HEK293 (cell line): ENCODE measurements around the gene MAMDC2.
"Not testable (repeated sequence)": the region's sequence is repeated elsewhere in the genome, so short reads cannot be mapped to it uniquely, and the experiment has no call there.

Experiments used
- ZBTB1 ChIP-seq: fragments of 450-650 bp; formaldehyde crosslinking; IDR thresholded peaks from 2 replicates; pipeline ENCODE4 v1.5.1; 2016; ENCODE audit warnings: missing biosample characterization, missing genetic modification characterization
- ZNF121 ChIP-seq: fragments of 450-650 bp; formaldehyde crosslinking; IDR thresholded peaks from 2 replicates; pipeline ENCODE4 v1.5.1; 2016; ENCODE audit warnings: missing biosample characterization, missing genetic modification characterization
- ZNF2 ChIP-seq: fragments of 450-650 bp; formaldehyde crosslinking; IDR thresholded peaks from 2 replicates; pipeline ENCODE4 v1.5.1; 2016; ENCODE audit warnings: missing biosample characterization, missing genetic modification characterization
- ZNF776 ChIP-seq: fragments of 450-650 bp; formaldehyde crosslinking; IDR thresholded peaks from 2 replicates; pipeline ENCODE4 v1.5.0; 2017; ENCODE audit warnings: missing biosample characterization, missing genetic modification characterization, borderline replicate concordance
- TF ChIP-seq, protein P1 (sequence below): fragments of 450-650 bp; formaldehyde crosslinking; IDR thresholded peaks from 2 replicates; pipeline ENCODE4 v1.5.1; 2016; ENCODE audit warnings: missing biosample characterization, missing genetic modification characterization
- TF ChIP-seq, protein P2 (sequence below): fragments of 450-650 bp; formaldehyde crosslinking; IDR thresholded peaks from 2 replicates; pipeline ENCODE4 v1.5.1; 2016; ENCODE audit warnings: missing biosample characterization, missing genetic modification characterization

DNA sequence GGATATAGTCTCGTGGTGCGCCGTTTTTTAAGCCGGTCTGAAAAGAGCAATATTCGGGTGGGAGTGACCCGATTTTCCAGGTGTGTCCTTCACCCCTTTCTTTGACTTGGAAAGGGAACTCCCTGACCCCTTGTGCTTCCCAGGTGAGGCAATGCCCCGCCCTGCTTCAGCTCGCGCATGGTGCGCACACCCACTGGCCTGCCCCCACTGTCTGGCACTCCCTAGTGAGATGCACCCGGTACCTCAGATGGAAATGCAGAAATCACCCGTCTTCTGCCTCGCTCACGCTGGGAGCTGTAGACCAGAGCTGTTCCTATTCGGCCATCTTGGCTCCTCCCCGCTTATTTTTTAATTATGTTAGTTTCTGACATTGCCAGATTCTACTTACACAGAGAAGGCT, 161.1 kb downstream of the MAMDC2 start:
- not testable (repeated sequence) for TF ChIP-seq ZNF2 (tag by site-specific recombination); ZBTB1 (tag by site-specific recombination); ZNF776 (tag by site-specific recombination); ZNF121
- TF ChIP-seq, protein P1, sequence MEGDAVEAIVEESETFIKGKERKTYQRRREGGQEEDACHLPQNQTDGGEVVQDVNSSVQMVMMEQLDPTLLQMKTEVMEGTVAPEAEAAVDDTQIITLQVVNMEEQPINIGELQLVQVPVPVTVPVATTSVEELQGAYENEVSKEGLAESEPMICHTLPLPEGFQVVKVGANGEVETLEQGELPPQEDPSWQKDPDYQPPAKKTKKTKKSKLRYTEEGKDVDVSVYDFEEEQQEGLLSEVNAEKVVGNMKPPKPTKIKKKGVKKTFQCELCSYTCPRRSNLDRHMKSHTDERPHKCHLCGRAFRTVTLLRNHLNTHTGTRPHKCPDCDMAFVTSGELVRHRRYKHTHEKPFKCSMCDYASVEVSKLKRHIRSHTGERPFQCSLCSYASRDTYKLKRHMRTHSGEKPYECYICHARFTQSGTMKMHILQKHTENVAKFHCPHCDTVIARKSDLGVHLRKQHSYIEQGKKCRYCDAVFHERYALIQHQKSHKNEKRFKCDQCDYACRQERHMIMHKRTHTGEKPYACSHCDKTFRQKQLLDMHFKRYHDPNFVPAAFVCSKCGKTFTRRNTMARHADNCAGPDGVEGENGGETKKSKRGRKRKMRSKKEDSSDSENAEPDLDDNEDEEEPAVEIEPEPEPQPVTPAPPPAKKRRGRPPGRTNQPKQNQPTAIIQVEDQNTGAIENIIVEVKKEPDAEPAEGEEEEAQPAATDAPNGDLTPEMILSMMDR (tag by site-specific recombination) = not testable (repeated sequence)
- TF ChIP-seq, protein P2, sequence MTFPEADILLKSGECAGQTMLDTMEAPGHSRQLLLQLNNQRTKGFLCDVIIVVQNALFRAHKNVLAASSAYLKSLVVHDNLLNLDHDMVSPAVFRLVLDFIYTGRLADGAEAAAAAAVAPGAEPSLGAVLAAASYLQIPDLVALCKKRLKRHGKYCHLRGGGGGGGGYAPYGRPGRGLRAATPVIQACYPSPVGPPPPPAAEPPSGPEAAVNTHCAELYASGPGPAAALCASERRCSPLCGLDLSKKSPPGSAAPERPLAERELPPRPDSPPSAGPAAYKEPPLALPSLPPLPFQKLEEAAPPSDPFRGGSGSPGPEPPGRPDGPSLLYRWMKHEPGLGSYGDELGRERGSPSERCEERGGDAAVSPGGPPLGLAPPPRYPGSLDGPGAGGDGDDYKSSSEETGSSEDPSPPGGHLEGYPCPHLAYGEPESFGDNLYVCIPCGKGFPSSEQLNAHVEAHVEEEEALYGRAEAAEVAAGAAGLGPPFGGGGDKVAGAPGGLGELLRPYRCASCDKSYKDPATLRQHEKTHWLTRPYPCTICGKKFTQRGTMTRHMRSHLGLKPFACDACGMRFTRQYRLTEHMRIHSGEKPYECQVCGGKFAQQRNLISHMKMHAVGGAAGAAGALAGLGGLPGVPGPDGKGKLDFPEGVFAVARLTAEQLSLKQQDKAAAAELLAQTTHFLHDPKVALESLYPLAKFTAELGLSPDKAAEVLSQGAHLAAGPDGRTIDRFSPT (tag by site-specific recombination) = not testable (repeated sequence)
